ENCODE data around the gene C12orf43.

GRCh38 chr12:120999191-121000120 is 16.8 kb downstream of the C12orf43 start:
- TF ChIP-seq CTCF (IDR thresholded peaks at IDR 0.05) (no peak), POLR2A (IDR thresholded peaks at IDR 0.05) (no peak)
